IPS DF 6.9 (cell line): ENCODE measurements around the gene SNX19.

Source experiments
- DNase-seq: peaks from one replicate; pipeline ENCODE4 v3.0.0-alpha.2; 2013; ENCODE audit warnings: low read depth, low spot score
- H3K27ac ChIP-seq: one replicate; pipeline ENCODE4 v1.5.1; 2013; ENCODE audit warnings: low read length, control low read depth
- H3K27me3 ChIP-seq: 2 replicates; pipeline ENCODE4 v1.6.1; 2013; ENCODE audit warnings: mild to moderate bottlenecking, low read length; ENCODE audit not compliant: control insufficient read depth, insufficient read depth
- H3K36me3 ChIP-seq: 2 replicates; pipeline ENCODE4 v1.6.1; 2013; ENCODE audit warnings: low read length; ENCODE audit not compliant: control insufficient read depth, insufficient read depth
- H3K4me1 ChIP-seq: 2 replicates; pipeline ENCODE4 v1.6.1; 2013; ENCODE audit warnings: low read length; ENCODE audit not compliant: control insufficient read depth, insufficient read depth
- H3K4me3 ChIP-seq: 2 replicates; pipeline ENCODE4 v1.5.1; 2013; ENCODE audit warnings: mild to moderate bottlenecking, low read length
- H3K9me3 ChIP-seq: 2 replicates; pipeline ENCODE4 v1.6.1; 2013; ENCODE audit warnings: low read length, inconsistent platforms; ENCODE audit not compliant: control insufficient read depth, insufficient read depth
- WGBS: extraction: QIAGEN DNeasy Blood & Tissue Kit; methylation state at CpG from one replicate; pipeline ENCODE4 v1.1.7; 2013; ENCODE audit warnings: mixed read lengths, missing lambda C conversion rate; ENCODE audit not compliant: insufficient read length, insufficient coverage; 5-methylcytosine and 5-hydroxymethylcytosine counted together

Gene SNX19

GRCh38 chr11:130874396-130874795 is 41.9 kb downstream of the SNX19 start:
- no CpG with 5 or more reads among the region's 1 CpG for WGBS
- no peaks in the 10 kb centered on the region for H3K27me3 ChIP-seq
- H3K36me3 ChIP-seq = peaks cover 6% of the 10 kb centered on the region; the same call in 1 of the 2 replicates
- H3K27ac ChIP-seq = no peak overlapping the region
- H3K4me3 ChIP-seq = no peak overlapping the region
- H3K4me1 ChIP-seq = no peaks in the 10 kb centered on the region
- no peak for DNase-seq
- no peaks in the 10 kb centered on the region for H3K9me3 ChIP-seq

GRCh38 chr11:130873761-130874160 is 42.5 kb downstream of the SNX19 start:
- no CpG with 5 or more reads among the region's 1 CpG for WGBS
- DNase-seq = no peak
- no peaks in the 10 kb centered on the region for H3K4me1 ChIP-seq
- H3K4me3 ChIP-seq = no peak overlapping the region
- peaks cover 6% of the 10 kb centered on the region; the same call in 1 of the 2 replicates for H3K36me3 ChIP-seq
- no peaks in the 10 kb centered on the region for H3K9me3 ChIP-seq
- no peaks in the 10 kb centered on the region for H3K27me3 ChIP-seq
- H3K27ac ChIP-seq = no peak overlapping the region

GRCh38 chr11:130872981-130873380 is 43.3 kb downstream of the SNX19 start:
- WGBS = no CpG with 5 or more reads among the region's 6 CpGs
- H3K9me3 ChIP-seq = no peaks in the 10 kb centered on the region
- no peak overlapping the region for H3K27ac ChIP-seq
- H3K4me1 ChIP-seq = no peaks in the 10 kb centered on the region
- no peak for DNase-seq
- no peaks in the 10 kb centered on the region for H3K27me3 ChIP-seq
- H3K36me3 ChIP-seq = peaks cover 2% of the 10 kb centered on the region; the same call in 1 of the 2 replicates
- no peak overlapping the region for H3K4me3 ChIP-seq

GRCh38 chr11:130872513-130872912 is 43.8 kb downstream of the SNX19 start:
- DNase-seq = no peak
- no peak overlapping the region for H3K4me3 ChIP-seq
- H3K4me1 ChIP-seq = no peaks in the 10 kb centered on the region
- WGBS = no CpG with 5 or more reads among the region's 6 CpGs
- no peak overlapping the region for H3K27ac ChIP-seq
- no peaks in the 10 kb centered on the region for H3K27me3 ChIP-seq
- H3K9me3 ChIP-seq = no peaks in the 10 kb centered on the region
- no peaks in the 10 kb centered on the region; the same call in 1 of the 2 replicates for H3K36me3 ChIP-seq

- no peaks in the 10 kb centered on the region; the same call in 1 of the 2 replicates for H3K36me3 ChIP-seq
- H3K27me3 ChIP-seq = no peaks in the 10 kb centered on the region
- H3K27ac ChIP-seq = no peak overlapping the region
- no peaks in the 10 kb centered on the region for H3K9me3 ChIP-seq
- H3K4me3 ChIP-seq = no peak overlapping the region
- WGBS = no CpG with 5 or more reads among the region's 5 CpGs
- no peak for DNase-seq
- no peaks in the 10 kb centered on the region for H3K4me1 ChIP-seq
Observed at GRCh38 chr11:130872102-130872501, 44.2 kb downstream of the SNX19 start.

- Histone ChIP-seq H3K9me3 (no peaks in the 10 kb centered on the region), H3K27me3 (no peaks in the 10 kb centered on the region), H3K4me1 (no peaks in the 10 kb centered on the region), H3K36me3 (no peaks in the 10 kb centered on the region; the same call in 1 of the 2 replicates), H3K4me3 (no peak overlapping the region), H3K27ac (no peak overlapping the region)
- DNase-seq = no peak
- no CpG with 5 or more reads among the region's 2 CpGs for WGBS
Observed at GRCh38 chr11:130871616-130872015, 44.7 kb downstream of the SNX19 start.

- no CpG with 5 or more reads among the region's 7 CpGs for WGBS
- no peaks in the 10 kb centered on the region for H3K36me3 ChIP-seq
- no peak overlapping the region for H3K27ac ChIP-seq
- H3K4me3 ChIP-seq = no peak overlapping the region
- DNase-seq = no peak
- no peaks in the 10 kb centered on the region for H3K9me3 ChIP-seq
- no peaks in the 10 kb centered on the region for H3K27me3 ChIP-seq
- peaks cover 4% of the 10 kb centered on the region; the same call in 1 of the 2 replicates for H3K4me1 ChIP-seq
Observed at GRCh38 chr11:130868721-130869390, 47.4 kb downstream of the SNX19 start.

GRCh38 chr11:130868086-130868710 is 48.1 kb downstream of the SNX19 start:
- no peak for DNase-seq
- no peak overlapping the region for H3K27ac ChIP-seq
- H3K4me3 ChIP-seq = no peak overlapping the region
- H3K4me1 ChIP-seq = peaks cover 4% of the 10 kb centered on the region; the same call in 1 of the 2 replicates
- H3K9me3 ChIP-seq = no peaks in the 10 kb centered on the region
- no peaks in the 10 kb centered on the region for H3K27me3 ChIP-seq
- H3K36me3 ChIP-seq = no peaks in the 10 kb centered on the region
- no CpG with 5 or more reads among the region's 8 CpGs for WGBS

- H3K27me3 ChIP-seq = no peaks in the 10 kb centered on the region
- WGBS = no CpG with 5 or more reads among the region's 4 CpGs
- no peaks in the 10 kb centered on the region for H3K36me3 ChIP-seq
- H3K9me3 ChIP-seq = no peaks in the 10 kb centered on the region
- H3K27ac ChIP-seq = no peak overlapping the region
- H3K4me1 ChIP-seq = peaks cover 4% of the 10 kb centered on the region; the same call in 1 of the 2 replicates
- H3K4me3 ChIP-seq = no peak overlapping the region
- DNase-seq = no peak
Observed at GRCh38 chr11:130866831-130867230, 49.4 kb downstream of the SNX19 start.

GRCh38 chr11:130865774-130866114 is 50.5 kb downstream of the SNX19 start:
- peaks cover 4% of the 10 kb centered on the region; the same call in 1 of the 2 replicates for H3K4me1 ChIP-seq
- WGBS = no CpG with 5 or more reads among the region's 7 CpGs
- no peak overlapping the region for H3K27ac ChIP-seq
- no peak overlapping the region for H3K4me3 ChIP-seq
- no peaks in the 10 kb centered on the region for H3K27me3 ChIP-seq
- no peaks in the 10 kb centered on the region for H3K9me3 ChIP-seq
- no peak for DNase-seq
- H3K36me3 ChIP-seq = no peaks in the 10 kb centered on the region
